Adrenal gland (tissue), 5 donors: Measurements from ENCODE around the gene RGL4.
"Not testable (repeated sequence)": the region's sequence is repeated elsewhere in the genome, so short reads cannot be mapped to it uniquely, and the experiment has no call there.

Experiments
- CTCF ChIP-seq, 6 experiments: fragments of 450-650 bp in 4 of 6; fragments of 200-600 bp in 2 of 6; sonication (generic) in 1 of 6; IDR thresholded peaks; 1 replicate in 5 of 6; 2 replicates in 1 of 6; pipeline versions ENCODE4 v1.5.1 to v1.8.0; 2016 to 2021; ENCODE audit warnings: antibody characterized with exemption in 6 of 6, mild to moderate bottlenecking in 2 of 6, moderate library complexity in 1 of 6
- POLR2A ChIP-seq, 2 donors: fragments of 450-650 bp; IDR thresholded peaks; one replicate each; pipeline ENCODE4 v1.6.1; 2017; ENCODE audit warnings: antibody characterized with exemption in 2 of 2, mild to moderate bottlenecking in 2 of 2, moderate library complexity in 1 of 2
- donor health status: DM: no; HTN: no; CAD: no.

GRCh38 chr22:23674886-23675501, 15.8 kb upstream of the RGL4 start:
- TF ChIP-seq CTCF, POLR2A (IDR thresholded peaks at IDR 0.05): not testable (repeated sequence)
